NCI-H2171 treated with DMSO at 0.1 percent for 48 hours (cell line): ENCODE measurements around the gene TCF25.
"Not testable (repeated sequence)": the region's sequence is repeated elsewhere in the genome, so short reads cannot be mapped to it uniquely, and the experiment has no call there.

Experiments
- DNase-seq: peaks from one replicate; lab custom pipeline; 2025; lab: John Stamatoyannopoulos, UW

The TCF25 gene

DNA sequence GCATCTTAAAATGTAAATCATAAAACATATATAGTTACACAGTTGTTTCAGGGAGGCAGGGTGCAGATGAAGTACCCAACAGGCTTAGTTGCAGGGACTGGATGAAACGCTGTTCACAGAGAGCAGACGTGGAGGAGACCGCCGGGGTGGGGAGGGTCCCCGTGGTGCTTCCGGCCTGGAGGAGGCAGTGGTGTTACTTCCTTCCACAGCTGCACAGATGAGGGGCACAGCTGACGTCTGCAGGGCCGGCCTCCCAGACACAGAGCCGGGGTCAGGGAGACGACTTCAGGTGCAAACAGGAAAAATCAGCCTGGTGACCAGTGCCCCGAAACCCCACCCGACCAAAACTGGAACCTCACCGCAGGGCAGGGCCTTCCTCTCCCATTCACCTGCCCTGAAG is 28.0 kb upstream of the TCF25 start:
- DNase-seq, result no peak

GRCh38 chr16:89847051-89847939 is 26.1 kb upstream of the TCF25 start:
- peak; percentile 33 for DNase-seq

DNA sequence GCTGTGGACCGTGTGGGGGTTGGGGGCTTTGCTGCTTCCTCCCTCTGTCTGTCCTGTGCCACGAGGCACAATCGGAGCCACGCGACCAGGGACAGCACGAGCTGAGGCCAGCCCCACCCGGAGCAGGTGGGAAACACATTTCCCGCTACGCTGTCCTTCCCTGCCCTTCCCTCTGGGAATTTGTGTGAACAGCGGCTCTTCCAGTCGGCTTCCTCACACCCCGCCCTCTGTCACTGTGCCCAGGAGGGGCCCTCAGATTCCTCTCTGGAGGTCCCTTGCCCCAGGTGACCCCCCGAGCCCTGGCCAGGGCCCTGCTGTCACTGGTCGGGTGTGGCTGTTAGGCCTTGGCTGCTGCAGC is 25.5 kb upstream of the TCF25 start:
- DNase-seq, result peak; percentile 40

- no peak for DNase-seq
Measured at GRCh38 chr16:89848974-89849373, 24.4 kb upstream of the TCF25 start.

DNA sequence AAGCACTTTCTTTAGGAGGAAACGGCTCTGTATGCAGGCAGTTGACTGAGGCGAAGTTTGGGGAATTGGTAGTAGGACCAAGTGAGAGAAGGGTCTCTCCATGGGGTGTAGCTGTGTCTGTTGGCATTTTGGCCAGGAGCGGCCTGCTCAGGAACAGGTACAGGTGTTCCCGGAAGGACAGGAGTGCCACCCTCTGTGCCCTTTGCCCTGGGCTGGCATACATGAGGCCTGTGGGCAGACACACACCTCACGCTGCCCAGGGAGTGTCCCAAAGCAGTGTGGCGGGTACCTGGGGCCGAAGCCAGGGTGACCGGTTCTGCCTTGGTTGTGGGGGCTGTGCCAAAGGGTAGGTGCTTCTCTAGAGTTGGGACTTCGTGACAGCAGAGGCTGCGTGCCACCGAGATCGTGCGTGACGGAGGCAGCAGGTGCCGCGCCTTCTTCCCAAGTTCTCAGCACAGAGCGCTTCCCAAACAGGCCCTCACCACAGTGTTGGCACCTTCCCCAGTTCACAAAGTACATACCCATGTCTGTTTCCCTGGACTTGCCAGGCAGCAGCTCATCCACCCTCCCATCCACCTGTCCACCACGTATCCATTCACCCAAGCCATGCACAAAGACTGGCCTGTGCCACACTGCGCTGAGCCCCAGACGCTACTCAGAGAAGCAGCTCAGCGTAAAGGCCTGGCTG is 19.9 kb upstream of the TCF25 start:
- DNase-seq, result no peak

DNA sequence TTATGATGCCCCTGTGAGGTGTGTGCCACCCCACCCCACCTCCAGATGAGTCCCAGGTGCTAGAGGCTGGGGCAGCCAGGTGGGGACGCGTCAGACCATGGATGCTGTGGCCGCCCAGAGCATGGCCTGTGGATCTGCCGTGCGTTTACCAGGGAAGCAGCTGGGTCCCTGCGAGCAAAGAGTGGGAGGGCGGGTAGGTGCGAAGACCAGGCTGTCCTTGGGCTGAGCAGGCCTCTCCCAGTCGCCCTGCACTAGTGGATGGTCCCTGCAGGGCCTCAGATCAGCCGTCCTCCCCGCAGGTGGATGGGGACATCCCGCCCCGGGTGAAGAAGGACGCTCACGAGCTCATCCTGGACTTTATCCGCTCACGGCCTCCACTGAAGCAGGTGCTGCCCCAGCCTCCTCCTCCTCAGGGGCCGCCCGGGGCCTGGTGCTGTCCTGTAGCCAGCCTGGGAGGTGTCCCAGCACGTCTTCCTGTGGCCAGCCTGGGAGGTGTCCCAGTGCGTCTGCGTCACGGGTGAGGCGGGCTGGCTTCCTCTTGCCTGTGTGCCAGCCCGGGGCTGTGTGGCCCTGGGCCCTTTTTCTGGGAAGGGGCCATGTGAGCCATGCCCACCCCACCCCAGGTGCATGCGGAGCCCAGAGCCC is 18.0 kb upstream of the TCF25 start:
- DNase-seq, result no peak

GRCh38 chr16:89855986-89856385 is 17.4 kb upstream of the TCF25 start:
- no peak for DNase-seq

- DNase-seq, result no peak
Measured at GRCh38 chr16:89858973-89859614, 14.3 kb upstream of the TCF25 start.

DNA sequence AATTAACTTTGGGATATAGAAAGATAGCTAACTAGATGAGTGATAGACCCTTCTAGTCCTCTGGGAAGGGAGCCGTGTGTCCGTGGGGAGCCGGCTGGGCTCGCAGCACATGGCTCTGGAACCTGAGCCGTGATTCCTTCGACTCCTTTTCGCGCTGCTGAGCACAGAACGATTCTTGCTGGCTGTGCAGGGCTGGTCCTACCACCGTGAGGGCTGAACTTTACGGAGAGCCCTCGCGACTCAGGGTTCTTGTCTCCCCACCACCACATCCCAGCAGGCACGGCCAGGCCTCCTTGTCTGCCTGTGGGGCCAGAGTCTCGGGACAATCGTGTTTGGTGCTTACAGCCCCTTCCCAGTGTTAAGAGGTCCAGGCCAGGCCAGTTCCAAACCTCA is 13.8 kb upstream of the TCF25 start:
- DNase-seq, result no peak

- peak; percentile 49 for DNase-seq
Measured at GRCh38 chr16:89860747-89861304, 12.6 kb upstream of the TCF25 start.

DNA sequence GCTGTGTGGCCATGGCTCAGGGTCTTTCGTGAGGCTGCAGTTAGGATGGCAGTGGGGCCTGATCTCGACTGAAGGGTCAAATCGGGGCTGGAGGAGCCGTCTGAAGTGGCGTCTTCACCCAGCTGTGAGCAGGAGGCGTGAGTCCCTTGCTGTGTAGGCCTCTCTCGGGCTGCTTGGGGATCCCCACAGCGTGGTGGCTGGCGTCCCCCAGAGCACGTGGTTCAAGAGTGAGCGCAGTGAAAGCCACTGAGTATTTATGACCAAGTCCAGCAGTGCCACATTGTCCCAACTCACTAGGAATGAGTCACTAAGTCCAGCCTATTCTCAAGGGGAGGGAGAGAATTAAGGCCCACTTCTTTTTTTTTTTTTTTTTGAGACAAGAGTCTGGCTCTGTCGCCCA is 11.7 kb upstream of the TCF25 start:
- DNase-seq, result no peak

GRCh38 chr16:89862732-89863131 is 10.7 kb upstream of the TCF25 start:
- DNase-seq, result no peak

- DNase-seq, result no peak
Measured at GRCh38 chr16:89863741-89864526, 9.5 kb upstream of the TCF25 start.

DNA sequence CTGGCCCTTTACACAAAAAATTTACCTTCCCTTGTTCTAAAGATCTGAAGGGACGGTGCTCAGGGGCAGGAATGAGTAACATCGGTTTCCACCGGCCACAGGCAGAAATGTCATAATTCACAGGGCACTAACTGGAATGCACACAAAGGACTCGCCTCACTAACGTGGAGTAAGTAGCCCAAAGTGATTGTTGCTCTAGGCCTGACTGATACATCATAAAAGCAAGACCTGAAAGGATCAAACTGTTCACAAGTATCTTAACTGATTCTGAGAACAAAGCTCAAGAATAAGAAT is 8.9 kb upstream of the TCF25 start:
- DNase-seq, result no peak

GRCh38 chr16:89867918-89868317 is 5.5 kb upstream of the TCF25 start:
- no peak for DNase-seq

- DNase-seq, result no peak
Measured at GRCh38 chr16:89869911-89870310, 3.5 kb upstream of the TCF25 start.

DNA sequence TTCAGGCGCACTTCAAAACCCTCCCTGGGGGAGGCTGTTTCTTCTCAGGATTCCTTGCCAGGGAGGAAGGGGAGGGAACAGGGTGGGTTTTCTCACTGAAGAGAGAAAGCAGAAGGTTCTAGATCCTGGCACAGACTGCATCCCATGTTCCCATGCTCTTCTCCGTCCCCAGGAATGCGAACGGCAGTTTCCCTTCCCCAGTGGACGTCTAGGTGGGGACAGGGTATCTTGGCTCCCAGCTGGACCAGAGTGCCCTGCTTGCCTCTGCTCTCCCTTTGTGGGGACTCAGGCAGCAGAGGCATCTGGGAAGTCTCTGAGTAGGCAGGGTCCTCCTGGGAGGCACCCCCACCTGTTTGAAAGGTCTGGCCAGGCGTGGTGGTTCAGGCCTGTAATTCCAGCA is 3.0 kb upstream of the TCF25 start:
- no peak for DNase-seq

GRCh38 chr16:89871895-89872294 is 1.5 kb upstream of the TCF25 start:
- no peak for DNase-seq

GRCh38 chr16:89873972-89874689 is 739 bp downstream of the TCF25 start:
- peak; percentile 86 for DNase-seq

DNA sequence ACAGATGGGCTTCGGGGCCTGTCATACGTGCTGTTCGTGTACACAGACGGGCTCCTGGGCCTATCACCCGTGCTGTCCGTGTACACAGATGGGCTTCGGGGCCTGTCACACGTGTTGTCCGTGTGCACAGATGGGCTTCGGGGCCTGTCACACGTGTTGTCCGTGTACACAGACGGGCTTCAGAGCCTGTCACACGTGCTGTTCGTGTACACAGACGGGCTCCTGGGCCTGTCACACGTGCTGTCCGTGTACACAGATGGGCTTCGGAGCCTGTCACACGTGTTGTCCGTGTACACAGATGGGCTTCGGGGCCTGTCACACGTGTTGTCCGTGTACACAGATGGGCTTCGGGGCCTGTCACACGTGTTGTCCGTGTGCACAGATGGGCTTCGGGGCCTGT is 5.7 kb downstream of the TCF25 start:
- DNase-seq, result not testable (repeated sequence)
